Measurements from ENCODE around the gene EPHA7. TPM values are rescaled to one million over a fixed set of nuclear protein-coding genes. Genes with fewer than 3 reads are reported as not detected.

EPHA7 gene
- total and polyA plus RNA-seq, 2 donors from 2014 or later: 2.6 to 27.0 TPM

DNA sequence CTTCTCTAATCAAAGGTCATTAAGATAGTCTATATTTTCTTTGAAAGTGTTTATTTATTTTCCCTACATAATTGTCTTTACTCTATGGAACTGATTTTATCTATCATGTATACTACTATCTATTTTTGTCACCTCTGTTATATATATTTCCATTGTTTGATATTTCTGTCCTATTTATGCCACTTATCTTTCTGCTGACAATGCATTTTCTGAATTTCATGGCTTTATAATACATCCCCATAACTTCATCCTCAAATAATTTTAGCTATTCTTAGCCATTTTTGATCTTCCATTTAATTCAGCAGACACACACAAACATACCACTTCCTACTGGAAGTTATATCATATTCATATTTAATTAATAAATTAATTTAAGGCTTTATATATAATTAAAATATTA, 123.7 kb downstream of the EPHA7 start:
- FAIRE-seq: no peak
- H3K4me1 ChIP-seq (ENCODE audit: control insufficient read depth in 2 of 3, insufficient read depth in 2 of 3, low read depth in 1 of 3, low read length in 3 of 3): no peaks in the 10 kb centered on the region
- H3K36me3 ChIP-seq (ENCODE audit: control insufficient read depth in 2 of 3, insufficient read depth in 3 of 3, low read length in 3 of 3): no peaks in the 10 kb centered on the region
- H3K27ac ChIP-seq (ENCODE audit: low read depth in 2 of 2, low read length in 2 of 2): no peak overlapping the region
- intact Hi-C loops (cut with DNase I): no loop called here
- H3K27me3 ChIP-seq (ENCODE audit: control insufficient read depth, insufficient read depth, low read length): no peaks in the 10 kb centered on the region
- H3K4me3 ChIP-seq (ENCODE audit: low read length in 3 of 3): no peak overlapping the region
- no peak overlapping the region for H3K9ac ChIP-seq (ENCODE audit: low read length in 3 of 3)
- TF ChIP-seq, protein P1, sequence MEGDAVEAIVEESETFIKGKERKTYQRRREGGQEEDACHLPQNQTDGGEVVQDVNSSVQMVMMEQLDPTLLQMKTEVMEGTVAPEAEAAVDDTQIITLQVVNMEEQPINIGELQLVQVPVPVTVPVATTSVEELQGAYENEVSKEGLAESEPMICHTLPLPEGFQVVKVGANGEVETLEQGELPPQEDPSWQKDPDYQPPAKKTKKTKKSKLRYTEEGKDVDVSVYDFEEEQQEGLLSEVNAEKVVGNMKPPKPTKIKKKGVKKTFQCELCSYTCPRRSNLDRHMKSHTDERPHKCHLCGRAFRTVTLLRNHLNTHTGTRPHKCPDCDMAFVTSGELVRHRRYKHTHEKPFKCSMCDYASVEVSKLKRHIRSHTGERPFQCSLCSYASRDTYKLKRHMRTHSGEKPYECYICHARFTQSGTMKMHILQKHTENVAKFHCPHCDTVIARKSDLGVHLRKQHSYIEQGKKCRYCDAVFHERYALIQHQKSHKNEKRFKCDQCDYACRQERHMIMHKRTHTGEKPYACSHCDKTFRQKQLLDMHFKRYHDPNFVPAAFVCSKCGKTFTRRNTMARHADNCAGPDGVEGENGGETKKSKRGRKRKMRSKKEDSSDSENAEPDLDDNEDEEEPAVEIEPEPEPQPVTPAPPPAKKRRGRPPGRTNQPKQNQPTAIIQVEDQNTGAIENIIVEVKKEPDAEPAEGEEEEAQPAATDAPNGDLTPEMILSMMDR (IDR thresholded peaks at IDR 0.05; ENCODE audit: borderline replicate concordance, extremely low read depth, insufficient read depth): no peak
- no peaks in the 10 kb centered on the region for H3K9me3 ChIP-seq (ENCODE audit: control insufficient read depth in 2 of 3, insufficient read depth in 1 of 3, low read length in 3 of 3)
- DNase-seq: no peak

DNA sequence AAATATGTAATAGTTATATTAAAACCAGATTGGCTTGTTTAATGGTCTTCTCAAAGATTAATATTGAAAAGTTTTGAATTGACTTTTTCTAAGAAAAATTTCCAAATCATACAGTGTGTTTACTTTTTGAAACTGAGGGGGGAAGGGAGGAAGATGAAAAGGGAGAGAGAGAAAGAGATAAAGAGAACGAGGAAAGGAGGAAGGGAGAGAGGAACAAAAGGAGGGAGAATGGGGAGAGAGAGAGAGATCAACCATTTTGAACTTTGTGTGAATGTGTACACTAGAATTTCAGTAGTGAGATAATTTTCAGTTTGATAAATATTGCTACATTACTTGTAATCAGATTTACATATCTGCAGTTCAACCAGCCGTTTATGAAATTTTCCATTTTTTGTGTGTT, 124.5 kb downstream of the EPHA7 start:
- Histone ChIP-seq H3K4me3 (ENCODE audit: low read length in 3 of 3) (no peak overlapping the region), H3K4me1 (ENCODE audit: control insufficient read depth in 2 of 3, insufficient read depth in 2 of 3, low read depth in 1 of 3, low read length in 3 of 3) (no peaks in the 10 kb centered on the region), H3K9ac (ENCODE audit: low read length in 3 of 3) (no peak overlapping the region), H3K27me3 (ENCODE audit: control insufficient read depth, insufficient read depth, low read length) (no peaks in the 10 kb centered on the region), H3K27ac (ENCODE audit: low read depth in 2 of 2, low read length in 2 of 2) (no peak overlapping the region), H3K9me3 (ENCODE audit: control insufficient read depth in 2 of 3, insufficient read depth in 1 of 3, low read length in 3 of 3) (no peaks in the 10 kb centered on the region), H3K36me3 (ENCODE audit: control insufficient read depth in 2 of 3, insufficient read depth in 3 of 3, low read length in 3 of 3) (no peaks in the 10 kb centered on the region)
- FAIRE-seq (no peak), DNase-seq (no peak)
- intact Hi-C loops (cut with DNase I): no loop called here
- TF ChIP-seq, protein P1 (IDR thresholded peaks at IDR 0.05; ENCODE audit: borderline replicate concordance, extremely low read depth, insufficient read depth): no peak

DNA sequence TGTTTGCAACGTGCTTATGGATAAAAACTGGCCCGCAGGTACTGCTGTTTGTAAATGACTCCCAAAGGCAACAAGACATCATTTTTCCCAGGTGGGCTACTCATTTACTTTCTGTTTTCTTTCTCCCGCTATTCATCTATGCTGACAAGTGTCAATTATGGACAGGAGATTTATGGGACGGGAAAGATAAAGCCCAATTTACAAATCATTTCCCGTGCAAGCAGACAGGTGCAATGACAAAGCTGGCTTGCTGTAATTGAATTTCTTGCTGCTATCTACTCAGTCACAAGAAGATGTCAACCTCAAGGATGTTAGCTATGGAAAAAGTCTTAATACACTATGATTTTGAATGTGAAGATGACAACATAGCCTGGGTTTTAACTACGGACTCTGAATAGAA, 125.5 kb downstream of the EPHA7 start:
- intact Hi-C loops (cut with DNase I): no loop called here
- Histone ChIP-seq H3K27me3 (ENCODE audit: control insufficient read depth, insufficient read depth, low read length) (no peaks in the 10 kb centered on the region), H3K9me3 (ENCODE audit: control insufficient read depth in 2 of 3, insufficient read depth in 1 of 3, low read length in 3 of 3) (no peaks in the 10 kb centered on the region), H3K4me1 (ENCODE audit: control insufficient read depth in 2 of 3, insufficient read depth in 2 of 3, low read depth in 1 of 3, low read length in 3 of 3) (no peaks in the 10 kb centered on the region), H3K36me3 (ENCODE audit: control insufficient read depth in 2 of 3, insufficient read depth in 3 of 3, low read length in 3 of 3) (no peaks in the 10 kb centered on the region), H3K9ac (ENCODE audit: low read length in 3 of 3) (no peak overlapping the region), H3K4me3 (ENCODE audit: low read length in 3 of 3) (no peak overlapping the region), H3K27ac (ENCODE audit: low read depth in 2 of 2, low read length in 2 of 2) (no peak overlapping the region)
- TF ChIP-seq, protein P1 (IDR thresholded peaks at IDR 0.05; ENCODE audit: borderline replicate concordance, extremely low read depth, insufficient read depth): no peak
- DNase-seq: no peak
- FAIRE-seq: no peak

GRCh38 chr6:93293460-93293859, 125.9 kb downstream of the EPHA7 start:
- intact Hi-C loops (cut with DNase I): no loop called here
- no peaks in the 10 kb centered on the region for H3K36me3 ChIP-seq (ENCODE audit: control insufficient read depth in 2 of 3, insufficient read depth in 3 of 3, low read length in 3 of 3)
- H3K4me3 ChIP-seq (ENCODE audit: low read length in 3 of 3): no peak overlapping the region
- no peaks in the 10 kb centered on the region for H3K4me1 ChIP-seq (ENCODE audit: control insufficient read depth in 2 of 3, insufficient read depth in 2 of 3, low read depth in 1 of 3, low read length in 3 of 3)
- TF ChIP-seq, protein P1 (IDR thresholded peaks at IDR 0.05; ENCODE audit: borderline replicate concordance, extremely low read depth, insufficient read depth): no peak
- H3K9me3 ChIP-seq (ENCODE audit: control insufficient read depth in 2 of 3, insufficient read depth in 1 of 3, low read length in 3 of 3): no peaks in the 10 kb centered on the region
- DNase-seq (no peak), FAIRE-seq (no peak)
- no peak overlapping the region for H3K9ac ChIP-seq (ENCODE audit: low read length in 3 of 3)
- H3K27ac ChIP-seq (ENCODE audit: low read depth in 2 of 2, low read length in 2 of 2): no peak overlapping the region
- no peaks in the 10 kb centered on the region for H3K27me3 ChIP-seq (ENCODE audit: control insufficient read depth, insufficient read depth, low read length)
